Psoas muscle (tissue), 8 donors: ENCODE data around the gene KCNC4. TPM values are rescaled to one million over a fixed set of nuclear protein-coding genes. Genes with fewer than 3 reads are reported as not detected.

Source experiments
- ATAC-seq, 4 donors: fragments of 200-7000 bp; cut with Tn5 transposase; one replicate each; pipeline ENCODE4 v1.9.1; 2020; ENCODE audit warnings: moderate library complexity in 3 of 4, mild to moderate bottlenecking in 2 of 4
- DNase-seq, 2 donors: peaks; one replicate each; pipeline ENCODE4 v3.0.0-alpha.2; 2020
- H3K27ac ChIP-seq: fragments of 200-600 bp; one replicate; pipeline ENCODE4 v1.8.0; 2022
- H3K27me3 ChIP-seq, 3 donors: fragments of 200-600 bp in 1 of 3; one replicate each; pipeline versions ENCODE4 v1.6.1 to v1.8.0; 2013 to 2022; ENCODE audit warnings: low read length in 2 of 3, mild to moderate bottlenecking in 2 of 3, moderate library complexity in 1 of 3; ENCODE audit not compliant: insufficient read depth in 3 of 3
- H3K36me3 ChIP-seq, 2 donors: fragments of 200-600 bp in 1 of 2; one replicate each; pipeline versions ENCODE4 v1.6.1 to v1.8.0; 2013 to 2022; ENCODE audit warnings: low read depth in 1 of 2, mild to moderate bottlenecking in 1 of 2, moderate library complexity in 1 of 2; ENCODE audit not compliant: insufficient read depth in 1 of 2
- H3K4me1 ChIP-seq: fragments of 200-600 bp; one replicate; pipeline ENCODE4 v1.8.0; 2022
- H3K4me3 ChIP-seq: fragments of 200-600 bp; one replicate; pipeline ENCODE4 v1.8.0; 2022; ENCODE audit warnings: mild to moderate bottlenecking
- H3K9me3 ChIP-seq: fragments of 200-600 bp; one replicate; pipeline ENCODE4 v1.8.0; 2022
- WGBS, 3 donors: extraction: QIAGEN DNeasy Blood & Tissue Kit; methylation state at CpG; one replicate each; pipeline versions ENCODE4 v1.1.6 to v1.1.7; 2013; 5-methylcytosine and 5-hydroxymethylcytosine counted together
- intact Hi-C, 2 donors: fragments of 100-400 bp; cut with DNase I; formaldehyde crosslinking; loops; one replicate each; pipeline versions ENCODE4 v1.11.0 to v1.14.2; 2022
- polyA plus RNA-seq, 3 donors: library from polyadenylated mRNA; stranded (reverse); fragments of 200-250 nt; gene quantifications; one replicate each; pipeline ENCODE4 v1.2.3, GENCODE V29; 2013
- total RNA-seq, 4 donors: library from RNA; stranded (reverse); fragmentation: NEBNext Ultra II Directional in 2 of 4; extraction: Animal tissue kit (Norgen Biotek cat#: 25700) in 2 of 4; gene quantifications; one replicate each; pipeline versions ENCODE4 v1.2.1 to v1.2.4, GENCODE V29; 2021 to 2023
- TF ChIP-seq, protein P1 (sequence below): fragments of 200-600 bp; IDR thresholded peaks from one replicate; pipeline ENCODE4 v1.8.0; 2022; ENCODE audit warnings: antibody characterized with exemption
- donor health status: healthy with polysubstance abuse.
- donor health status: DM: no; HTN: no; CAD: no; lungs with moderate emphysema.
- donor health status: Bipolar disorder and iron deficiency.
- donor health status: healthy.
- donor health status: DM: yes; HTN: yes; CAD: no.
- donor health status: DM: no; HTN: no; CAD: no.
- donor health status: DM: no; HTN: no; CAD: no.
- donor health status: DM: yes; HTN: yes; CAD: no.

KCNC4 gene
- total and polyA plus RNA-seq, 7 donors, result 2.4 to 14.5 (median 5.9) TPM

DNA sequence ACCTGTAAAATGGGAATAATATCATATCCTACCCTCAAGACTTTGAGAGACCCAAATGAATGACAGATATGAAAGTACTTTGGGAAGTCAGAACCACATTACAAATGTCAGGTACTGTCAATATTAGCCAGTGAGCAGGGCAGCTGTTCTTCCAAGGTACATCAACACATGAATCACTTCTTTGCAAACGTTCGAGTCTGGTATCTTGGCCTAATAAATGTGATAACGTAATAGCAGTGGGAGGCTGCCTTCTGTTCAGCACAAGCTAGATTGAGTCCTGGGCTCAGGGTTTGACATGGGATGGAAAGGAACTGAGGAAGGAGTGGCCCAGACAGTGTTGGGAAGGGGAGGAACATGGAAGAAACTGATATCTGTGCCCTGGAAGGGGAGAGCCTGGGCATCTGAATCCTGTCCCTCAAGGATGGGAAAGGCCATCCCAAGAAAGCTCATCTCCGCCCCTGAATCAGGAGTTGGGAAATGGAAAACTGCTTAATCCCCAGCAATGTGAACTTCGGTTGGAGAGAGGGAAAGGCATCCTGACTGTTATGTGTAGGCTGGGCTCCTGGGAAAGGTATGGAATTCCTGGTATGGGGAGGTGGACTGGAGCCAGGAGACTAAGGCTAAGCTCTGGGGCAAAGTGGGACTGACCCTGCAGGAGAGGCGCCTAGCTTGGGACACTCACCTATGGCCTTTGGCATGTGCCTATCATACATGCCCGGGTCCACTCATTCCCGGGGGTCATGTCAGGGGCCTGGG, 14.3 kb downstream of the KCNC4 start:
- WGBS, 3 donors, result 76 to 81% (median 79%) methylated on average over 8 of the region's 8 CpGs

DNA sequence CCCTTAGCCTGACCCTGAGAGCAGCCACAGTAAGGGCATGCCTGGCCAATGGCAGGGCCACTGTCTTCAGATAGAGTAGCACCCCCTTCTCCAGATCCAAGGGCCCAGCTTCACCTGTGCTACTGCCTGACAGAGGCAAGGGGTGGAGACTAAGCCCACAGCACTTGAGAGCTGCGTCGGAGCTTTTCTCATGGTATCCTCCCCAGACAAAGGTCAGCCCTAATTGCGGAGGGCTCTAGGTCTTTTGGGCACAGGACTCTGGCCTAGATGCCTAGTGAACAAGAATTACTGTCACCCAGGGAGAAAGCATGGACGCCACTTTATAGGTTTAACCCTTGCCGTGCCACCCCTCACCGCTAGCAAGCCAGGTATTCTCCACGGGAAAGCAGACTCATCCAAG, 15.1 kb downstream of the KCNC4 start:
- Histone ChIP-seq H3K27ac (no peak overlapping the region), H3K36me3 (no peaks in the 10 kb centered on the region), H3K4me1 (no peaks in the 10 kb centered on the region), H3K4me3 (no peak overlapping the region), H3K27me3 (no peaks in the 10 kb centered on the region), H3K9me3 (no peaks in the 10 kb centered on the region)
- no peak for DNase-seq
- TF ChIP-seq, protein P1, sequence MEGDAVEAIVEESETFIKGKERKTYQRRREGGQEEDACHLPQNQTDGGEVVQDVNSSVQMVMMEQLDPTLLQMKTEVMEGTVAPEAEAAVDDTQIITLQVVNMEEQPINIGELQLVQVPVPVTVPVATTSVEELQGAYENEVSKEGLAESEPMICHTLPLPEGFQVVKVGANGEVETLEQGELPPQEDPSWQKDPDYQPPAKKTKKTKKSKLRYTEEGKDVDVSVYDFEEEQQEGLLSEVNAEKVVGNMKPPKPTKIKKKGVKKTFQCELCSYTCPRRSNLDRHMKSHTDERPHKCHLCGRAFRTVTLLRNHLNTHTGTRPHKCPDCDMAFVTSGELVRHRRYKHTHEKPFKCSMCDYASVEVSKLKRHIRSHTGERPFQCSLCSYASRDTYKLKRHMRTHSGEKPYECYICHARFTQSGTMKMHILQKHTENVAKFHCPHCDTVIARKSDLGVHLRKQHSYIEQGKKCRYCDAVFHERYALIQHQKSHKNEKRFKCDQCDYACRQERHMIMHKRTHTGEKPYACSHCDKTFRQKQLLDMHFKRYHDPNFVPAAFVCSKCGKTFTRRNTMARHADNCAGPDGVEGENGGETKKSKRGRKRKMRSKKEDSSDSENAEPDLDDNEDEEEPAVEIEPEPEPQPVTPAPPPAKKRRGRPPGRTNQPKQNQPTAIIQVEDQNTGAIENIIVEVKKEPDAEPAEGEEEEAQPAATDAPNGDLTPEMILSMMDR, result no peak
- intact Hi-C loops, result no loop called here
- ATAC-seq, result no peak
- WGBS, 3 donors, result 58 to 75% (median 71%) methylated on average over 7 of the region's 7 CpGs

More for the DNA sequence above, 14.3 kb downstream of the KCNC4 start:
- H3K4me3 ChIP-seq, result no peak overlapping the region
- no peak for ATAC-seq
- DNase-seq, result no peak
- H3K27ac ChIP-seq, result no peak overlapping the region
- intact Hi-C loops, result no loop called here
- H3K36me3 ChIP-seq, result no peaks in the 10 kb centered on the region
- H3K27me3 ChIP-seq, result no peaks in the 10 kb centered on the region
- TF ChIP-seq, protein P1, result no peak
- no peaks in the 10 kb centered on the region for H3K4me1 ChIP-seq
- no peaks in the 10 kb centered on the region for H3K9me3 ChIP-seq

DNA sequence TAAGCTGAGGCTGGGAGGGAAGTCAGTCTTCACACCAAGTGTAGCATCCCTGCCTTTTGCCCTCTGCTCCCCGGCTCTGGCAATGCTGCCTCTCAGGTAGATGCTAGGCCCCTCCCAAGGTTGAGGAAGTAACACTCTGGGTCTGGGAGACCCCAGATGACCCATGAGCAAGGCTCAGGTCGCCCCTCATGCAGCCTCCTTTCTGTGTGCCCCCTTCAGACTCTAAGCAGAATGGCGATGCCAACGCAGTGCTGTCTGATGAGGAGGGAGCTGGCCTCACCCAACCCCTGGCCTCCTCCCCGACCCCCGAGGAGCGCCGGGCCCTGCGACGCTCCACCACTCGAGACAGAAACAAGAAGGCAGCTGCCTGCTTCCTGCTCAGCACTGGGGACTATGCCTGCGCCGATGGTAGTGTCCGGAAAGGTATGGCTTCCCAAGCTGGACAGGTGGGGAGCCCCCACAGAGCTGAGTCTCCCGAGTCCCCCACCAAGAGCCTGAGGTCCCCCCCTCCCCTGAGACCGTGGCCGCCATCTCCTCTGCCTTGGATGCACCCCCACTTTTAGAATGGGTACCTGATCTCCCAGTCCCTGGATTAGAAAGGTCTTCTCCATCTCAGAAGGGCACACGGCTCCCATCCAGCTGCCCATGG, 15.8 kb downstream of the KCNC4 start:
- no peaks in the 10 kb centered on the region for H3K9me3 ChIP-seq
- TF ChIP-seq, protein P1, result no peak
- ATAC-seq, result no peak
- intact Hi-C loops, result no loop called here
- 93 to 95% (median 95%) methylated on average over 16 to 18 of the region's 18 CpGs for WGBS, 3 donors
- H3K36me3 ChIP-seq, result no peaks in the 10 kb centered on the region
- H3K27me3 ChIP-seq, result no peaks in the 10 kb centered on the region
- DNase-seq, result no peak
- H3K27ac ChIP-seq, result no peak overlapping the region
- no peaks in the 10 kb centered on the region for H3K4me1 ChIP-seq
- no peak overlapping the region for H3K4me3 ChIP-seq

DNA sequence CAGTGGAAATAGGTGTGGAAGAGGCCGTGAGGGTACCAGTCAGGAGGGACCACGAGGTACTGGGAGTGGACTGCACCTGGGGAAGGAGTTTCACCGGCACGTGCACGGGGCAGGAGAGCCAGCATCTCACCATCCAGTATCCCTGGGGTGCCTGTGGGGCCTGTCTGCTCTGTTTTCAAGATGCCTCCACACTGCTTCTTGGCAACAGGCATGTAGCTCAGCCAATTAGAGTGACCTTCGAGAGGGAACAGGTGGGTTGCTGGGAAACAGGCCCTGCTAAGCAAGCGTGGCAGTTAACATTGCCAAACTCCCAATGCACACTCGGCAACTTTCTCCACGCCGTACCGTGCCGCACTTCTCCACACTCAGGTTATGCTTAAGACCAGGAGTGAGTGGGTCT, 17.7 kb downstream of the KCNC4 start:
- TF ChIP-seq, protein P1, result no peak
- Histone ChIP-seq H3K27ac (no peak overlapping the region), H3K36me3 (peaks cover 0 to 4% of the 10 kb centered on the region in 2 donors), H3K4me3 (no peak overlapping the region), H3K4me1 (no peaks in the 10 kb centered on the region), H3K27me3 (no peaks in the 10 kb centered on the region), H3K9me3 (no peaks in the 10 kb centered on the region)
- intact Hi-C loops, result no loop called here
- ATAC-seq, result peak in 3 of 4 donors; percentile 18 to 62 (median 38)
- DNase-seq, result no peak
- WGBS, 3 donors, result 43 to 51% (median 45%) methylated on average over 12 of the region's 12 CpGs
